ENCODE data around the gene TMEM120B.

Gene TMEM120B

DNA sequence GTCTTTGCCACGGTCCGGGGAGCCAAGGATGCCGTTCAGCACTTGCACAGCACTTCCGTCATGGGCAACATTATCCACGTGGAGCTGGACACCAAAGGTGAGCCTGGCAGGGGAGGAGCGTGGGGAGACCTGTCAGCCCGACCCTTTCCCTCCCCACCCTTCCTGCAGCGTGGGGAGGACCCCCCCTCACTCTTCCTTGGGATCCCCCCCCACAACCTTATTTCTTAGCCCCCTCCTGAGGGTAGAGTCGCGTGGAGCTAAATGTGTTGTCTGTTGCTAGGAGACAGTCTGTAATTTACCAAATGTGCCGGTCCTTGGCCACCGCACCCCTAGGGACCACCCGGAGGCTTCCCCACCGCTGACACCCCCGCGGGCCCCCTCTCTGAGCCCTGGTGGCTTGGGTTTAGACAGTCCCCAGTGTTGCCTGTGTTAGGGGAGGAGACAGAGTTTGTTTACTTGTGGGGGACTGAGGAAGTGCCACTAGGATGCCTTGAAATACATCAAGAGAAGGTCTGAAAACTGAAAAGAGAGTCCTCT is 93.5 kb downstream of the TMEM120B start:
- no peak for DNase-seq

DNA sequence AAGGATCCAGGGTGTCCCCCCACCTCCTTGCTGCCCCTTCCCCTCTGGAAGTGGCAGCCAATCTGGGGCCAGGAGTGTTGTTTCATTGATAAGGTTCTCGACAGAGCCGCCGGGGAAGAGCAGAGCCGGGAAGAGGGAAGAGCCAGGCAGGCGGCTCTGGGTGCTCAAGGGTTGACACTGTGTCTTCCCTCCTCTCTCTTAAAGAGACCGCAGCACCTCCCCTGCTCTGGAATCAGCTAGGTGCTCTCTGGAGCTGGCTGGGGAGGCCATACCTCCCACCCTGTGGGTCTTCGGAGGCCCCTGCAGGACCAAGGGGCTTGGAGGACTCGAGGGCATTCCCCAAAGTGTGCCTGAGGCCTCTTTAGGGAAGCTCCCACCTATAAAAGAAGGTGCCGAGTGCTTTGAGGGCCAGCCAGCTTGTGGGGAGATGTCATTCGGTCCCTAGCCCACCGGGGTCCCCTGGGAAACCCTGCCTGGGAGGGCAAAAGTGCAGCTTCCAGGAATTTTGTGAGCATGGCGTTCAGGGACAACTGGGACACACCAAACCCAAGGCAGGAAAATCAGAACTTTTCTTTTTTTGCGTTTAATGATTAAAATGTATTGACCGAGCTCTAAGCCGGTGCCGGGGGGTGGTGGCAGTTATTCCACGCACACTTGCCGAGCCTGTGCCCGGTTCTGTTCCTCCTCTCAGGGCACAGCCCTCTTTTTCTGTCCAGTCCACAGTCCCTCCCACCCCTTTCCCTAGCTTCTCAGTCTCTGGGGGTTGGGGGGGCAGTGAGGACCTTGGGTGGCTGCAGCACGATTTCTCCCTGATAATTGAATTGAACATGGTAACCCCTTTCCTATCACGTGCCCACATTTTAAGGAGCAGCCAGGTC is 94.2 kb downstream of the TMEM120B start:
- DNase-seq: no peak

DNA sequence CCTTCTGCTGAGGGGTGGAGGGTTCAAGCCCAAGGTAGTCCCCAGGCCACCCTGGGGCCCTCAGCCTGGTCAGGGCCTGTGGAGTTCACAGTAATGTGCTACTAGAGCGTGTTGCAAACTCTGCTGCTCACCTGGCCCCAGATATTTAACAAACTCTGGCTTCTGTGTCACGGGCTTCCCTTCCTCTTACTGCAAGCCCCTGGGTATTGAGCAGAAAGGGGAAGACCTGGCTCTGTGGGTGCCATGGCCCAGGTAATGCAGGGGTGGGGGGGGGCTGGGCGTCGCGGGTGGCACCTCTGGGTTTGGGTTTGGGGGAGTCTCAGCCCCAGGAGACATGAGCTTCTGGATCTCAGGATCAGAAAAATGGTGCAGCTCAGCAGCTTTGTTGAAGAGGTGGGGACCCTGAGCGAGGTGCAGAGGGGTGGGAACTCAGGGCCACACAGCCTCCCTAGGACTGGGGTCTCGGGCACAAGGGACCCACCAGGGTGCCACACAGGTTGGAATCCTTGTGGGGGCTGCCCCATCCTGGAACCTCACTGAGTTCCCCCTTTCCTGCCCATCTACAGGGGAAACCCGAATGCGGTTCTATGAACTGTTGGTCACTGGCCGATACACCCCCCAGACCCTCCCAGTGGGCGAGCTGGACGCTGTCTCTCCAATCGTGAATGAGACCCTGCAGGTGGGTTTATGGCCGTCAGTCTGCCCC is 95.2 kb downstream of the TMEM120B start:
- DNase-seq: no peak

DNA sequence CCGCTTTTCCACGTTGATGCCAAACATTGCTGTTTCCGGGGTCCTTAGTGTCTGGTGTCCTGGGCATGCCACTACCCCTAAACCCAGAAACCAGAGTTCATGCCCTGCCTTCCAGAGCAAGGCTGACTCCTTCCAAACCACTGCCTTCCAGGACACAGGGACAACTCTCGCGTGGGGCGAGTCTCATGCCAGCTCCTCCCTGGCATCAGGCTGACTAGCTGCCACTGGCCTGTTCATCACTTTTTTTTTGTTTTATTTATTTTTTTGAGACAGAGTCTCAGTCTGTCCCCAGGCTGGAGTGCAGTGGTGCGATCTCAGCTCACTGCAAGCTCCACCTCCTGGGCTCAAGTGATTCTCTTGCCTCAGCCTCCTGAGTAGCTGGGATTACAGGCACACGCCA is 96.1 kb downstream of the TMEM120B start:
- DNase-seq: no peak

DNA sequence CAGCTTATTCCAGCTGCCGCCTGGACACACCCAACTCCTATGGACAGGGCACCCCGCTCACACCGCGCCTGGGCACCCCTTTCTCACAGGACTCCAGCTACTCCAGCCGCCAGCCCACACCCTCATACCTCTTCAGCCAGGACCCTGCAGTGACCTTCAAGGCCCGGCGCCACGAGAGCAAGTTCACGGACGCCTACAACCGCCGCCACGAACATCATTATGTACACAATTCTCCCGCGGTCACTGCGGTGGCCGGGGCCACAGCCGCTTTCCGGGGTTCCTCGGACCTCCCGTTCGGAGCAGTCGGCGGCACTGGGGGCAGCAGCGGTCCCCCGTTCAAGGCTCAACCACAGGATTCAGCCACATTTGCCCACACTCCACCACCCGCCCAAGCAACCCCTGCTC is 97.2 kb downstream of the TMEM120B start:
- DNase-seq: no peak

DNA sequence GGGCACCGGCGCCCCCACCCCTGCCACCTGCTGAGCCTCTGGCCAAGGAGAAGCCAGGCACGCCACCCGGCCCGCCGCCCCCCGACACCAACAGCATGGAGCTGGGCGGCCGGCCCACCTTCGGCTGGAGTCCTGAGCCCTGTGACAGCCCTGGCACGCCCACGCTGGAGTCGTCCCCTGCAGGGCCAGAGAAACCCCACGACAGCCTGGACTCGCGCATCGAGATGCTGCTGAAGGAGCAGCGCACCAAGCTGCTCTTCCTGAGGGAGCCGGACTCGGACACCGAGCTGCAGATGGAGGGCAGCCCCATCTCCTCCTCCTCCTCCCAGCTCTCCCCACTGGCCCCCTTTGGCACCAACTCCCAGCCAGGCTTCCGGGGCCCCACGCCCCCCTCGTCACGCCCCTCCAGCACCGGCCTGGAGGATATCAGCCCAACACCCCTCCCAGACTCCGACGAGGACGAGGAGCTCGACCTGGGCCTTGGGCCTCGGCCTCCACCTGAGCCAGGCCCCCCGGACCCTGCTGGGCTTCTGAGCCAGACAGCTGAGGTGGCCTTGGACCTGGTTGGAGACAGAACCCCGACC is 97.8 kb downstream of the TMEM120B start:
- no peak for DNase-seq

DNA sequence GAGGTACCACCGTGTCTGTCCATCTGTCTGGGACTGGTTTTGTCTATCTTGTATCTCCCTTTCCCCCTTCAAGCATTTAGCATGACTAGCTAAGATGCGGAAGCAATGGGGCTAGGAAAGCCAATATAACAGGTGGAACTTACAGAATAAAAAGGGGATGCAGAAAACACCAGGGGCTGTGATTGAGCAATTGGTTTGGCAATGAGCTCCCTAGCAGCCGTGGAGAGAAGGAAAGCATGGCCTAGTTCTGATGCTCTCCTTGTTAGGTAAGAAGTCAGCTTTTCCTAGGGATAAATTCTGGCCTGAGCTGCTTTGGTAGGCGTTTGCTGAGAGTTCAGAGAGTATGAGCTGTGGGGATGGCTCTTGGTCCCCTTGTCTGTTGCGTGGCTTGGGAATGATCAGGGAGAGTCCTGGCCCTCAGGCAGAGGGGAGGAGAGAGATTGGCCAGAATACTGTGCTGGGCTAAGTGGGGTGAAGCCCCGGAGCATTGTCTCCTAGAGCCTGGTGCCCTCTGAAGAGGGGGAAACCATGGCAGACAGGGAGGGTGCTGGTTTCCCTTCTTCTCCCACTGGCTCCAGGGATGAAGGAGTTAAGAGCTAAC is 98.4 kb downstream of the TMEM120B start:
- no peak for DNase-seq

DNA sequence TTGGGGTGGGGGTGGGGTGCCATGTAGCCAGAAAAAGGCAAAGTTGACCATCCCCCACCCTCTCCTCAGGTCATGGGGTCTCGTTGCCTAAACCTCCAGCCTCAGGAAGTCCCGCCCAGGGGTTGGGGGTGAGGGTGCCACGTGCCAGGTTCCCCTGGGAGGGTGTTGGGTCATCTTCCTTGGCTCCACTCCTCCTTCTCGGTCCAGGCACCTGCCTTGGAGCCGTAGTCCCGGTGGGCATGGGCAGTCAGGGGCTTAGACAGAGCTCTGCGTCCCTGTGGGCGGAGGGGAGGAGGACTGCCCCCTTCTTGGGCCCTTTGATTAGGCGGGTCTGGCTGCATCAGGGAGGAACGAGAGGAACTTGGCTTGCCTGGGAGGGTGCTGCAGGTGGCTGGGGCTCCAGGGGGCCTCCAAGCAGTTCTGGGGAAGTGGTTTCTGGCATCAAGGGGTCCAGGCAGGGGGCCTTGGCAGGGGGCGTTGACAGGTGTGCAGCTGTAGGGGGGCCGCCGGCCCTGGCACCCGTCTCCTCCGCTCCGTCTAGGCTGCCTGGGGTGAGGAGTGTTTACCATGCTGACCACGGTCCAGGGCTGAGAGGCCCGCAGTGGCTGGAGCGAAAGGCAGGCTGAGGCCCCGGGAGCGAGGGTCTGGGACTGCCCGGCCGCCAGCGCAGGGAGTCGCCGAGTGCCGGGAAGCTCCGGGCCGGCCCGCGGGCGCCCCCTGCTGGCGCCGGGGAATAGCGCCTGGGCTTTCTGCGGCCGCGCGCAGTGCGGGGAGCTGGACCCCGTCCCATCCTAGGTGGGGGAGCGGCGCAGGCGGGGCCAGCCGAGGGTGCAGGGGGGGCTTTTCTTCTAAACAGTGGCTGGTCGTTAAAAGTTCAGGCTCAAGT is 99.1 kb downstream of the TMEM120B start:
- peak; percentile 51 for DNase-seq

DNA sequence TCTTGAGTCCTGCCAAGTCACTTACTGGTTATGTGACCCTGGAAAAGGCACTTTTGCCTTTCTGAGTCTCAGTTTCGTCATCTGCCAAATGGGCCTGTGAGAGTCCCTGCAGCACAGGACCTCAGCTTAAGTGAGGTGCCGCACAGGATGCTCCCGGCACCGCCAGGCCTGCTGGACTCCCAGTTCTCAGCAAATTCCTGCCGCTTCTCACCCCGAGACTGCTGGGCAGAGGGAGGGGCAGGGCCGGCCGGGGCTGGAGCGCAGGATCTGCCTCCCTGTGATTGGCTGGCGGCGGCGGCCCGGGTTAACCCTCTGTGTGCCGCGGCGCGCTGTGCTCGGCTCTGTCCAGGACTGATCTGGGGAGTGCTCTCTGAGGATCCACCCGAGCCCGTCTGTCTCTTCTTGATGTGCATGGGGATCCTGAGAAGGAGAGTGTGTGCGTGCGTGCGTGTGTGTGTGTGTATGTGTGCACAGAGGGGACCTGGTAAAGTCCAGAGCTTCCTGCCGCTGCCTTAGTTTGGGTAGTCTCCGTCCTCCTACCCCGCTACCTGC is 99.8 kb downstream of the TMEM120B start:
- DNase-seq: peak; percentile 20

DNA sequence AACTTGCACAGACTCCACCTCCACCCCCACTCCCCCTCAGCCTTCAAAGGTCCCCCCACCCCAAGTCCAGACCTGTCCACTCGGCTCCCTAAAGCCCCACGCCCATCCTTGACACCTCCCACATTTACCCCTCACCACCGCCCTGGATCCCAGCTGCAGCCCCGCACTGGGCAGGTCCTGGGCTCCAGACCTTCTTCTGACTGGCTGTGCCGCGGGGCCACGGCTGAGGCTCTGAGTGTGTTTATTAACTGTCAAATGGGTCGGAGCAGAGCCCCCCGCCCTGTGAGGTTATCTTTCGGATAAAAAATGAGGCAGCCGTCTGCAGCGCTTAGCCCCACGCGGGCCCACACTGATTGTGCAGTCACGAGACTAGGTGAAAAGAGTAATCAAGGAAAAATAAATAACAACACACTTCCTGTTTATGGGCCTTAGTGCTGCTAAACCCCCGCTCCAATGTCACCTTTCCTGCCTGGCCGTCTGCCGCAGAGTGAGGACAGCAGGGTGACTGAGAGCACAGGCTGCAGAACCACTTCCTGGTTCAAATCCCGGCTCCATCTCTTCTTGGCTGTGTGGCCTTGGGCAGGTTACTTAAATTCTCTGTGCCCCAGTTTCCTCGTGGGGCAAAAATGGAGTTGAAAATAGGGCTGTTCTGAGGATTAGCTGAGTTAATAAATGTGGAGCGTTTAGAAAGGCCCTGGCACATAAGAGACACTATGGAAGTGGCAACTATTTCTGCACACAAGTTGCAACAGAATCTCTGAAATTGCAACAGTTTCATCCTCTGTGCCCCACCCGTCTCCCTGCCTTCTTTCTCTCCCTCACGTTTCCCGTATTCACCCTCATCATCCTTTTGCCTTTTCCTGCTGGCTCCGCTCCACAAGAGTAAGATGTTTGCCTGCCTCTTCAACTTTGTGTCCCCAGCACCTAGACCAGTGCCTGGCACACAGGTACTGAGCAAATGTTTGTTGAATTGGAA is 100.7 kb downstream of the TMEM120B start:
- DNase-seq: no peak

DNA sequence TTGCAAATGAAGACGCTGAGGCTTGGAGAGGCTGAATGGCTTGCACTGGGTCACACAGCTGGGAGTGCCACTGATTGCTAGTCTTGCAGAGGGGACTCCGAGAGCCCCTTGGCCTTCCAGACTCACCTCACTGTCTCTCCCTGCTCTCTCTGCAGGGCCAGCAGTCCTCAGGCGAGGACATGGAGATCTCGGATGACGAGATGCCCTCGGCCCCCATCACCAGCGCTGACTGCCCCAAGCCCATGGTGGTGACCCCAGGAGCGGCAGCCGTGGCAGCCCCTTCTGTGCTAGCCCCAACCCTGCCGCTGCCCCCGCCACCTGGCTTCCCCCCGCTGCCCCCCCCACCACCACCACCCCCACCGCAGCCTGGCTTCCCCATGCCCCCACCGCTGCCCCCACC is 101.4 kb downstream of the TMEM120B start:
- no peak for DNase-seq

DNA sequence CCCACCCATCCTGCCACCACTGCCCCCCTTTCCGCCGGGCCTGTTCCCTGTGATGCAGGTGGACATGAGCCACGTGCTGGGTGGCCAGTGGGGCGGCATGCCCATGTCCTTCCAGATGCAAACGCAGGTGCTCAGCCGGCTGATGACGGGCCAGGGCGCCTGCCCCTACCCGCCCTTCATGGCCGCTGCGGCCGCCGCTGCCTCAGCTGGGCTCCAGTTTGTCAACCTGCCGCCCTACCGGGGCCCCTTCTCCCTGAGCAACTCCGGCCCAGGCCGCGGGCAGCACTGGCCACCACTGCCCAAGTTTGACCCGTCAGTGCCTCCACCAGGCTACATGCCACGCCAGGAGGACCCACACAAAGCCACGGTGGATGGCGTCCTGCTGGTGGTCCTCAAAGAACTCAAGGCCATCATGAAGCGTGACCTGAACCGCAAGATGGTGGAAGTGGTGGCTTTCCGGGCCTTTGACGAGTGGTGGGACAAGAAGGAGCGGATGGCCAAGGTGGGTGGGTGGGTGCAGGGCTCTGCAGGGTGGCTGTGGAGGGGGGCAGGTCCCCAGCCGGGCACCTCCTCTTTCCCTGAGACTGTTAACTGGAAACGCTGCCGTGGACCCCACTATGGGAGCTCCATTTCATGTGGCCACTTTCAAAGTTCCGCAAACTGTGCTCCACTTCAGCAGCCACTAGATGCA is 102.0 kb downstream of the TMEM120B start:
- no peak for DNase-seq

DNA sequence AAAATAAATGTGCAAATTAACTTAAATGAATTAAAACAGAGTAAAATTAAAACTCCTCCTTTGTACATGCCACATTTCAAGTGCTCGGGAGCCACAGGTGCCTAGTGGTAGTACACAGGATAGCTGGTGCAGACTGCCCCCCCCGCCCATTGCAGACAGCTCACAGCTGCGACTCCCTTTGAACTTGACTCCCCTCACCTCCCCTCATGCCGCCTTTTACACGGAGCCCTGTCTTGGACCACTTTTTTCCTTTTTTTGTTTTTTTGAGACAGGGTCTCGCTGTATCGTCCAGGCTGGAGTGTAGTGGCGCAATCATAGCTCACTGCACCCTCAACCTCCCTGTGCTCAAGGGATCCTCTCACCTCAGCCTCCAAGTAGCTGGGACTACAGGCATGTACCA is 102.7 kb downstream of the TMEM120B start:
- no peak for DNase-seq

DNA sequence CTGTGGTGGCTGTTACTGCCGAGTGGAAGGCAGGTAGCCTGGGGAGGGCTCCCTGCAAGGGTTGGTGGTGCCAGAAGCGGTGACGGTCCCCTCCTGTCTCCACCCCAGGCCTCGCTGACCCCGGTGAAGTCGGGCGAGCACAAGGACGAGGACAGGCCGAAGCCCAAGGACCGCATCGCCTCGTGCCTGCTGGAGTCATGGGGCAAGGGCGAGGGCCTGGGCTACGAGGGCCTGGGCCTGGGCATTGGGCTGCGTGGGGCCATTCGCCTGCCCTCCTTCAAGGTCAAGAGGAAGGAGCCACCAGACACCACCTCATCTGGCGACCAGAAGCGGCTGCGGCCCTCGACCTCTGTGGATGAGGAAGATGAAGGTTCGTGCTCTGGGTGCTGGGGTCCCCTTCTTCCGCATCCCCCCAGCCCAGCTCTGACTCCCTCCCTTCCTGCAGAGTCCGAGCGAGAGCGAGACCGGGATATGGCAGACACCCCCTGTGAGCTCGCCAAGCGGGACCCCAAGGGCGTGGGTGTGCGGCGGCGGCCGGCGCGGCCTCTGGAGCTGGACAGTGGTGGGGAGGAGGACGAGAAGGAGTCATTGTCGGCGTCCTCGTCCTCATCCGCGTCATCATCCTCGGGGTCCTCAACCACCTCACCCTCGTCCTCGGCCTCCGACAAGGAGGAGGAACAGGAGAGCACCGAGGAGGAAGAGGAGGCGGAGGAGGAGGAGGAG is 104.5 kb downstream of the TMEM120B start:
- no peak for DNase-seq

DNA sequence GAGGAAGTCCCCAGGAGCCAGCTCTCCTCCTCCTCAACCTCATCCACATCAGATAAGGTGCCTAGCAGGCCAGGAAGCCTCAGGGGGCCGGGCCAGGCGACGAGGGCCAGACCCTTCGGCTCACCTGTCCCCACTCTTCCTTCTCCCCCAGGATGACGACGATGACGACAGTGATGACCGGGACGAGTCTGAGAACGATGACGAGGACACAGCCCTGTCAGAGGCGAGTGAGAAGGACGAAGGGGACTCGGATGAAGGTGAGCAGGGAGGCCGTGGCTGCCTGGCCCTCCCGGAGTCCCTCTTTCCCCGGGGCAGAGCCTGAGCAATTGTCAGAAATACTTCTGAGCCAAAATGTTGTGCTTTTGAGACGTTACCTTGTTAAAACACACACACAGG is 105.1 kb downstream of the TMEM120B start:
- DNase-seq: no peak

DNA sequence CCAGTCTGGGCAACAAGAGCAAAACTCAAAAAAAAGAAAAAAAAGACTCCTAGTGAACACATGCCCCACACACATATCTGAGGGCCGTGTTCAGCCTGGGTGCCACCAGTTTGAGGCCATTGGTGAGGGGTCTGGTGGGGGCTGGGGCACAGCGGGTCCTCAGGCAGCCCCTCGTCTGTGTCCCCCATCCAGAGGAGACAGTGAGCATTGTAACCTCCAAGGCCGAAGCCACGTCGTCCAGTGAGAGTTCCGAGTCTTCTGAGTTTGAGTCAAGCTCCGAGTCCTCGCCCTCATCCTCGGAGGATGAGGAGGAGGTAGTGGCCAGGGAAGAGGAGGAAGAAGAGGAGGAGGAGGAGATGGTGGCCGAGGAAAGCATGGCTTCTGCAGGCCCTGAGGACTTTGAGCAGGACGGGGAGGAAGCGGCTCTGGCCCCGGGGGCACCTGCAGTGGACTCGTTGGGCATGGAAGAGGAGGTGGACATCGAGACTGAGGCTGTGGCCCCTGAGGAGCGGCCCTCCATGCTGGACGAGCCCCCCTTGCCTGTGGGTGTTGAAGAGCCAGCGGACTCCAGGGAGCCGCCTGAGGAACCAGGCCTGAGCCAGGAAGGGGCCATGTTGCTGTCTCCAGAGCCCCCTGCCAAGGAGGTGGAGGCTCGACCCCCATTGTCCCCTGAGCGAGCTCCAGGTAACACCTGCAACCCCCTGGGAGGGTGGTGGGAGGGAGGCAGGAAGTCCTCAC is 106.8 kb downstream of the TMEM120B start:
- DNase-seq: no peak

DNA sequence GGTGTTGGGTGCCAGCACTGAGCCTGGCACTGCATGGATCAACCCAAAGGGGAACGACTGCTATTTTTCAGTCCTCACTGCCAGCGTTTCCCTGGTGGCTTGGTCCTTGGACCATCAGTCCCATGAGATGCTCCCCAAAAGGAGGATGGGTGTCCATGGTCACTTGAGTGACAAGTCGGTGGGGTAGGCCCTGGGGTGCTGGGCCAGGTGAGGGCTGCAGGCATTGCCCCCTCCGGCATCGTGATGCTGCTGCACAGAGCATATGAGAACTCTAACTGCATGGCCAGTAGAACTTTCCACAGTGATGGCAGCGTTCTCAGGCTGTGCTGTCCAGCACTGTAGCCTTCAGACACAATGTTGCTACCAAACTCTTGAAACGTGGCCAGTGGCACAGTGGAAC is 107.5 kb downstream of the TMEM120B start:
- no peak for DNase-seq

DNA sequence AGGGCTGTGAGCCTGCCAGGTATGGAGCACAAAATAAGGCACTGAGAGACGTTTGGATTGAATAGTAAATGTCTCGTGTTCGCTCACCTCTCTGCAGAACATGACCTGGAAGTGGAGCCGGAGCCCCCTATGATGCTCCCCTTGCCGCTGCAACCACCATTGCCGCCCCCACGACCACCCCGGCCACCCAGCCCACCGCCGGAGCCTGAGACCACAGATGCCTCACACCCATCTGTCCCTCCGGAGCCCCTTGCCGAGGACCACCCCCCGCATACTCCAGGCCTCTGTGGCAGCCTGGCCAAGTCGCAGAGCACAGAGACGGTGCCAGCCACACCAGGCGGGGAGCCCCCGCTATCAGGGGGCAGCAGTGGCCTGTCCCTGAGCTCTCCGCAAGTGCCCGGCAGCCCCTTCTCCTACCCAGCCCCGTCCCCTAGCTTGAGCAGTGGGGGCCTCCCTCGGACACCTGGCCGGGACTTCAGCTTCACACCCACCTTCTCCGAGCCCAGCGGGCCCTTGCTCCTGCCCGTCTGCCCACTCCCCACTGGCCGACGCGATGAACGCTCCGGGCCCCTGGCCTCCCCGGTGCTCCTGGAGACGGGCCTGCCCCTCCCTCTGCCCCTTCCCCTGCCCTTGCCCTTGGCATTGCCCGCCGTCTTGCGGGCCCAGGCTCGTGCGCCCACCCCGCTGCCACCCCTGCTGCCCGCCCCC is 110.0 kb downstream of the TMEM120B start:
- DNase-seq: no peak

Measured in NCI-H2171 treated with DMSO at 0.1 percent for 48 hours (cell line).